ENCODE data around the gene HS1BP3.

HS1BP3 gene, protein sequence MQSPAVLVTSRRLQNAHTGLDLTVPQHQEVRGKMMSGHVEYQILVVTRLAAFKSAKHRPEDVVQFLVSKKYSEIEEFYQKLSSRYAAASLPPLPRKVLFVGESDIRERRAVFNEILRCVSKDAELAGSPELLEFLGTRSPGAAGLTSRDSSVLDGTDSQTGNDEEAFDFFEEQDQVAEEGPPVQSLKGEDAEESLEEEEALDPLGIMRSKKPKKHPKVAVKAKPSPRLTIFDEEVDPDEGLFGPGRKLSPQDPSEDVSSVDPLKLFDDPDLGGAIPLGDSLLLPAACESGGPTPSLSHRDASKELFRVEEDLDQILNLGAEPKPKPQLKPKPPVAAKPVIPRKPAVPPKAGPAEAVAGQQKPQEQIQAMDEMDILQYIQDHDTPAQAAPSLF

GRCh38 chr2:20650877-20651730 lies at the start of gene HS1BP3:
Gene HS1BP3 (minus strand): TSS chr2:20651098. CDS start chr2:20651063, 35 bp downstream.
- peak; percentile 90 for DNase-seq

- no peak for DNase-seq
These were observed 48.2 kb upstream of the HS1BP3 start for GRCh38 chr2:20698916-20699613.

GRCh38 chr2:20697322-20697934 lies 46.5 kb upstream of the HS1BP3 start:
- DNase-seq = no peak

DNA sequence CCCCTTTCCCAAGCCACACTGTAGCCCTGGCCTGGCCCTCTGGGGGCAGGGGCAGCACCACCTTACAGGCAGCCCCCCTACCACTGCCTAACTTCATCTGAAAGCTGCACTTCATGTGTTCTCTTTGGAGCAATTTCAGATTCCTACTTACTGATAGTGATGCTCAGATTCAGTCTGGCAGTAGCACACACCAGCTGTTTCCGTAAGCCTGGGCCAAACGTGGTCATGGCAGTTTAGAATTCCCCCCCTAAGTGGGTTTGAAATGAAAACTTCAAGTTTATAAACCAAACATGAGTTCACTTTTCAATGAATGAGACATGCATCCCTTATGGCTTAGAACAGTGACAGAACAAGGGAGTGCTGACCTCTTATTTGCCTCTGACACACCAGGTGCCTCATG lies 45.5 kb upstream of the HS1BP3 start:
- DNase-seq = no peak

- no peak for DNase-seq
These were observed 42.4 kb upstream of the HS1BP3 start for GRCh38 chr2:20693317-20693716.

DNA sequence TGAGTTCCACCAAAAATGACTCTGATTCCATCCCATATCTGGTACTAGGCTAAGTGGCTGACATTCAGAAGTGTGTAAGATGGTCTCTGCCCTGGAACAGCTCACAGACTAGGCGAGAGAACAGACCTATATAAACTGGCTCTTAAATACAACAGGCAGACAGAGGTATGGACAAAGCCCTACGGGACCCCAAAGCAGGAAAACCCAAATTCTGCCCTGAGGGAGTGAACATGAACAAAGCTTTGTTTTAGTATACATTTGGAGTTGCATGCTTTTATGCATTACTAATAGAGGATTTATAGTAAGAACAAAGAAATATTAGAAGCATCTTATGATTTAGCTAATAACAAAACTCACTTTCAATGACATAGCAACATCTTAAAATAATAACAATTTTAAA lies 41.2 kb upstream of the HS1BP3 start:
- DNase-seq = no peak

DNA sequence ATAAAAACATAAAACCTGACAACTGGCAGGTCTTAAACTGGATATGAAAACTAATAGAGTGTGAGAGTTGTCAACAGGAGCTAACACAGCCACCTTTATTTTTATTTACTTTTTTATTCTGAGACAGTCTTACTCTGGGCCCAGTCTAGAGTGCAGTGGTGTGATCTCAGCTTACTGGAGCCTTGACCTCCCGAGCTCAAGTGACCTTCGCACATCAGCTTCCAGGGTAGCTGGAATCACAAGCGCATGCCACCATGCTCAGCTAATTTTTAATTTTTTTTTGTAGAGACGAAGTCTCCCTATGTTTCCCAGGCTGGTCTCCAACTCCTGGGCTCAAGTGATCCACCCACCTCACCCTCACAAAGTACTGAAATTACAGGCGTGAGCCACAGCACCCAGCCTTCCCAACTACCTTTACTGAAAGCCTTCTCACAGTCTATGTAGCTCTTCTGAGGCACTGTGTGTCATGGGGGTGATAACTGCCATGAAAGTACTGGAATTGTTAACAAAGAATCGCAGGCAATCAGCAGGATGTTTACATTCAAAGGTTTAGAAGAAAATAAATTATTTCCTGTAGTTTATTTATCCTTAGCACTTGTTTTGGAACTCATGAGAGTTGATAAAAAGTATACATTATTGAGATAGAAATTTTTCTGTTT lies 40.3 kb upstream of the HS1BP3 start:
- no peak for DNase-seq

DNA sequence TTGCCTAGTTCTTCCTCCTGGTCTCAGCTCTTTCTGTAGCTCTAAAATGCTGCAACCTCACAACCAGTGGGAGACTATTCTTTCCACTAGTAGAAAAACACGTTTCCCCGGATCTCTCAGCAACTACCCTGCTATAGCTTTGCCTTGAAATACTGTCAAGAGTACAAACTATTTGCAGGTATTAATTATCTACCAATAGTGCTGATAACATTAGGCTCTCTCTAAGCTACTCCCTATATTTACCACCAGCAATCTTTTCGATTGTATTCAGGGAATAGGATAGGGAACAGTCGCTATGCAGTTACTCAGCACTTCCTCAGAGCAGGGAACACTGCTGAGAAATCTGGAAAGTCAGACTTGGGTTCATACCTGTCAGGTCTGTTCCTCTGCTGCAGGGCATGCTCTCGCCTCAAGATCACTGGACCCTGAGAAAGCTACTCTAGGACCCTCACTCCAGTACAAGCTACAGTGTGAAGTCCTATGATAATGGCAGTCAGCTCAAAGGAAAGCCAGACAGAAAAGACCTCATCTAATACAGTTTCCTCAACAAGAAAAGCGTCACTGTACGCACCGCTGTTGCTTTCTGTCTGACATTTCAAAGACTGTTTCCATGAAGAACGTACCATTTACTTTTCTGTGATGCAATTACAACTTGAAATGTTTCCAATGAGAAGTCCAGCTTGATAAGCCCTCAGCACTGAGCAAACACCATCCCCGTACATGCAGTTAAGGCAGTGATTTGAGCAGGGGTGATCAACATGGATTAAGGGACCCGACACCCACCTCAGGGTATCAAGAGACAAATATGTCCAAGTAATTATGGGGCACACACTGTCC lies 38.7 kb upstream of the HS1BP3 start:
- DNase-seq = no peak

DNA sequence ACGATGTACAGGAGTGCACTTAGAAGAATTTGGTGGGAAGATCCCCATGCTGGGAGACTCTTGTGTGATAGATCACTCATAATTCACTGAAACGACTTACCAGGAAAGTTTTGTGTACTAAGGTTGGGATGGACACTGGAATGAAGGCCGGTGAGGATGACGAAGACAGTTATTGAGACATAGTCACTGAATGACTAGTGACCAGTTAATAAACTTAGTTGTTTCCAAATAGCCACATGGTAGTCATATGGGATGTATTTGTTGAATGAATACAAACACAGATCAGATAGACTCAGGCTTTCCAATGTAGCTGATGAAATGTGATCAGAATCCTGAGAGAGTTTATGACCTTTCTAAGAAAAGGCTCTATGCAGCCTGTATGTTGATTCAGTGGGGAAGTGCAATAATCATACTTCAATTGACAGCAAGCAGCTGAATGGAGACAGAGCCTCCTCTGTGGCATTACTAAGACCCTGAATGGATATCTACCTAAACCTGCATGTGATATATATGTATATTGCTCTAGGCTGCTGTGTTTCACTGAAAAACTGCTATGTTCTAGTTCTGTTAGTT lies 36.4 kb upstream of the HS1BP3 start:
- no peak for DNase-seq

DNA sequence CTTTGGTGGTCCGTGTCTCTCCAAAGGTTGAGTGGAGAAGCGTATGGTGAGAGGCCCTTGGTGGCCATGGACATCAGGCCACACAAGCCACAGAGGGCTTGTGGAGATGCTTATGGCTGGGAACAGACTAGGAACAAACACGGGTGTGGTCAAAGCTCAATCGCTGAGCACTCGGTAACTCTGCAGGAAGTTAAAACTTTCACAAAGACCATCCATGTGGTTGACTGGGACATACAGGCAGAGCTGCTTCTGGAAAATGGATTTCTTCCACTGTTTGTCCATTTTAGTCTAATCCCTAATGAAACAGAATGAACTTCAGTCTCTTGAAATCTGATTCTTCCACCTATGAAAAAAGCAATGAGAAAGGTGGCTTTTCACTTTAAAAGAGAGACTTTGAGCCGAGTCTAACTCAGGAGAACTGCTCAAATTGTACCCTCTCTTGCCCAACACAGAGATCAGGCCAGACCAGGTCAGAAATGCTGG lies 33.7 kb upstream of the HS1BP3 start:
- no peak for DNase-seq

- DNase-seq = peak; percentile 40
These were observed 31.4 kb upstream of the HS1BP3 start for GRCh38 chr2:20682167-20682920.

DNA sequence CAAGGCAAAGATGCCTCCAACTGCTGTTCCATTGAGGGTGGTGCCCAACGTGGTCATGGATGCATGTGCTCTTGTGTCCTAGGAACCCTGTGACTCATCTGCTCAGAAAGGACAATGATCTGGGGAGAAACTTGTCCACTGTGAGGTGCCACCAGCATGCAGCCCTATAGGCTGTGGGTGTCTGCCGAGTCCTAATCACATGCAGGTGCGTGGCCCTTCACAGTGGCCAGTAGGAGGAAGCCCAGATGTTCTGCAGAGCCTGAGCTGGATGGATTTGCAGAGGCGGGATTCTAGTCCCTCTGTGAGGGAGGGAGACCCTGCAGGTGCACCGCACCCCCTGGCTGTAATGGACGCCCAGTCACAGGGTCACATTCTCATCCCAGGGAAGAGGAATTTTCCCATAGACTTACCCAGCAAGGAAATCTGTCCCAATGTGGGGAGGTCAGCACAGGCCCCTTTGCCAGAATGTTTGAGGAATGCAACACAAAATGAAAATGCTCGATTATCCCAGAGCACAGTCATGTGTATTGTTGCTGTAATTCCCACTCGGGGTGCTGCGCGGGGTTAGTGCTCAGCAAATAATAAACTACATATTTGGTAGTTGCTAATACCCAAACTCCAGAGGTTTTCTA lies 30.0 kb upstream of the HS1BP3 start:
- DNase-seq = no peak

GRCh38 chr2:20678780-20679179 lies 27.9 kb upstream of the HS1BP3 start:
- no peak for DNase-seq

DNA sequence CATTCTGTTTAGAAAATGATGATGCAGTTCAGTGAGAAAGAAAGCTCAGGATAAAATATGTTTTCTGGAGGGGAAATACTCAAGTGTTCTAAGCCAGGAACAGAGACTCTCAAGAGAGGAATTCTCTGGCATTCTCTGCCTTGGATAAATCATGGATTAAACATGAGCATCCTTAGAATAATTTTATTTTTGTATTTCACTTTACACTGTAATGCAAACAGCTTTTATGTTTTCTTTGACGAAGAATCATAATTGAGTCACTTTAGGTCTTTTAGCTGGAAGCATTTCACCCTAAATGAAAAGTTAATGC lies 27.1 kb upstream of the HS1BP3 start:
- DNase-seq = no peak

- peak; percentile 7 for DNase-seq
These were observed 26.6 kb upstream of the HS1BP3 start for GRCh38 chr2:20677301-20678085.

DNA sequence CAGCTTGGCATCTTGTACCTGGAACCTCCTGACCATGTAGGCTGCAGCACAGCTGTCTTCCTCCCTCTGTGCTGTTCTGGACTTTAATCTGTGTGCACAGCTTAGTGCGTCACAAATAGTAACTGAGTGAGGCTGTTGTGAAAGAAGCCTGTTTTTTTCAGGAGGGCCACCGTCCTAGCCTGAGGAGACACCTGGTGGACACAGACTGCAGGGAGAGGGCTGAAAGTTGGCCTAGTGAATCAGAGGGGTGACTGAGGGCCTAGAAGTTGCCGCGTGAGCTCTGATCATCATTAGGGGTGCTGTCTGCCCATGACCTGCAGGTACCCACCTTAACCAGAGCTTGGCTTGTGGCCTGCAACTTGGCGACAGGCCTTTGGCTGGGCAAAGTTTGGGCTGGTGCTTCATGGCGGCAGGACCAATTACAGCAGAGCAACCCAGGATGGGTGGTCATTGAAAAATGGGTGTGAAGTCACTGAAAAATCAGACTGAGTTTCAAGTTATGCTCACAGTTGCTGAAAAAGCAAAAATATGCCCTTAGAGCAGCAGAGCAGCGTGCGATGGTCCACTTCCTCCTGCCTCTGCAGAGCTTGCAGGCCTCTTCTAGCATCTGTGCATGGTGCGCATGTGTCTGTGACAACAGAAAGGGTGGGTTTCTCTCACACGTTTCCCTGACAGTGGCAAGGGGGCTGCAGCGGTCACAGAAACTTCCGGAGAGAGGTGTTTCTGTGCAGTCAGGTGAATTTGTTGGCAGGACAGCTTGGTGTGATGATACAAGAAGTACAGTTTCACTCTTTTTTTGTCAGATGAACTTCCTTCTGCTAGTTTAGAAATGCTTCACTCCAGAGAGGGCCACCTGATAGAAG lies 25.7 kb upstream of the HS1BP3 start:
- peak; percentile 68 for DNase-seq

GRCh38 chr2:20675701-20676352 lies 24.9 kb upstream of the HS1BP3 start:
- peak; percentile 63 for DNase-seq

Measured in DMS53 (cell line).